Panc1 (cell line): ENCODE results near the gene IFNL4. TPM values are rescaled to one million over a fixed set of nuclear protein-coding genes. Genes with fewer than 3 reads are reported as not detected.

Experiments used
- ATAC-seq: fragments of 200-7000 bp; cut with Tn5 transposase; 2 replicates; pipeline ENCODE4 v1.9.1; 2020; ENCODE audit warnings: mild to moderate bottlenecking, moderate library complexity
- BruUV-seq: library from RNA; stranded (reverse); fragments of 400-500 nt; replicated peaks from 2 replicates; lab custom pipeline; 2021; lab: Mats Ljungman, UMichigan
- CTCF ChIA-PET: fragments of 300-600 bp; sonication (Branson Sonifier 250); formaldehyde crosslinking; loops from one replicate; lab custom pipeline; 2022; ENCODE audit warnings: antibody characterized with exemption; lab: Charles Lee
- POLR2A ChIA-PET: fragments of 300-600 bp; sonication (Branson Sonifier 250); formaldehyde crosslinking; loops from one replicate; lab custom pipeline; 2022; ENCODE audit warnings: antibody characterized with exemption; lab: Charles Lee
- DNase-seq: peaks from one replicate; pipeline ENCODE4 v3.0.0-alpha.2; 2010; ENCODE audit warnings: low read depth, low spot score
- H3K27ac ChIP-seq: 2 replicates; pipeline ENCODE4 v1.5.1; 2011; ENCODE audit warnings: mild to moderate bottlenecking, low read length, inconsistent platforms
- H3K27me3 ChIP-seq: fragments of 200-500 bp; sonication (Bioruptor generic); 2 replicates; pipeline ENCODE4 v1.6.0; 2014; ENCODE audit warnings: low read length, inconsistent platforms; ENCODE audit not compliant: control insufficient read depth, insufficient read depth
- H3K36me3 ChIP-seq: fragments of 200-500 bp; sonication (Bioruptor generic); 2 replicates; pipeline ENCODE4 v1.5.1; 2014; ENCODE audit warnings: inconsistent platforms, mild to moderate bottlenecking, low read length, moderate library complexity; ENCODE audit not compliant: control insufficient read depth, insufficient read depth
- H3K4me1 ChIP-seq: 2 replicates; pipeline ENCODE4 v1.5.1; 2011; ENCODE audit warnings: inconsistent platforms, mild to moderate bottlenecking, low read length, moderate library complexity; ENCODE audit not compliant: control insufficient read depth, insufficient read depth
- H3K4me3 ChIP-seq, 2 experiments: 2 replicates each; pipeline ENCODE4 v1.5.1; 2011 to 2012; ENCODE audit warnings: low read depth in 2 of 2, low read length in 2 of 2, mild to moderate bottlenecking in 2 of 2, inconsistent platforms in 1 of 2, moderate library complexity in 1 of 2
- H3K9me3 ChIP-seq: fragments of 200-500 bp; sonication (Bioruptor generic); 2 replicates; pipeline ENCODE4 v1.5.1; 2014; ENCODE audit warnings: low read depth, mild to moderate bottlenecking, inconsistent platforms, low read length, moderate library complexity; ENCODE audit not compliant: control insufficient read depth, insufficient read depth
- POLR2AphosphoS5 ChIP-seq: IDR thresholded peaks from 2 replicates; pipeline ENCODE4 v1.6.1; 2012; ENCODE audit warnings: mild to moderate bottlenecking, low read depth, low read length, moderate library complexity
- SIN3A ChIP-seq: IDR thresholded peaks from 2 replicates; pipeline ENCODE4 v1.6.1; 2012; ENCODE audit warnings: low read depth, mild to moderate bottlenecking, low read length, moderate library complexity, borderline replicate concordance; ENCODE audit not compliant: insufficient read depth
- TCF7L2 ChIP-seq: IDR thresholded peaks from 2 replicates; pipeline ENCODE4 v1.6.1; 2011; ENCODE audit warnings: mild to moderate bottlenecking, low read depth, low read length, inconsistent platforms
- in situ Hi-C: cut with HindIII; loops from 2 replicates; pipeline ENCODE4 v1.10.0; 2016; ENCODE audit warnings: low sequenced_read_pairs, low pct_unique_long_range_greater_than_20kb
- intact Hi-C: fragments of 100-400 bp; cut with micrococcal nuclease; formaldehyde crosslinking; loops from one replicate; pipeline ENCODE4 v1.10.0; 2022; ENCODE audit not compliant: unreplicated experiment
- total RNA-seq: library from RNA; stranded (reverse); gene quantifications from one replicate; pipeline ENCODE4 v1.2.1, GENCODE V29; 2021; ENCODE audit not compliant: unreplicated experiment
- TF ChIP-seq, protein P1 (sequence below), 2 experiments: IDR thresholded peaks; 2 replicates each; pipeline ENCODE4 v1.6.1; 2011 to 2012; ENCODE audit warnings: low read depth in 2 of 2, control low read depth in 1 of 2, low read length in 1 of 2, mild to moderate bottlenecking in 1 of 2, moderate library complexity in 1 of 2; ENCODE audit not compliant: insufficient read depth in 1 of 2
- TF ChIP-seq, protein P2 (sequence below): fragments of 450-650 bp; IDR thresholded peaks from 2 replicates; pipeline ENCODE4 v1.5.1; 2017; ENCODE audit warnings: mild to moderate bottlenecking

IFNL4 gene
- total RNA-seq, 1 experiment from 2014 or later: not detected

DNA sequence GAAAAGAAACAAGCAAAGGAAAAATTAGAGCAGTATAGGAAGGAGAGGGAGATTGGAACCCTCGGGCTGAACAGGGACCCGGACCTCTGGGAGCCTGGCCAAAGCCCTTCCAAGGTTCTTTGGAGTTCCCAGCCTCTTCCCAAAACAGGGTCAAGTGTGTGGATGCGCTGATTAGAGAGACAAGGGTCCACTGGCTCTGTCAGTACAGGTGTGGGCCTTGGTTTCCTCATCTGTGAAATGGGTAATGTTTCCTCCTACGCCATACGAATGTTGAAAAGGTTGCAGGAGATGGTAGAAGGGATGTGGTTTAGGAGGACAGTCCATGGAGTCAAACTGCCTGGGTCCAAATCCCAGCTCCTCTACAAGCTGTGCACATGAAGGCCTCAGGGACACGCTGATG lies 42.5 kb downstream of the IFNL4 start:
- intact Hi-C loops (no loop called here), in situ Hi-C loops (no loop called here)
- ATAC-seq: no peak
- Histone ChIP-seq H3K4me1 (peaks cover 5% of the 10 kb centered on the region), H3K27me3 (peaks cover 3% of the 10 kb centered on the region; the same call in 1 of the 2 replicates), H3K9me3 (no peaks in the 10 kb centered on the region), H3K36me3 (no peaks in the 10 kb centered on the region), H3K4me3 (no peak overlapping the region), H3K27ac (no peak overlapping the region)
- no peak for DNase-seq
- no TSS peak for BruUV-seq
- ChIA-PET CTCF (interaction anchor here (0.6 to 1.0 kb wide), 5 partner anchors 23 to 155 kb away, joined by 3 read pairs; partner anchors contain the start of gene LRFN1), POLR2A (interaction anchor here (0.6 to 1.1 kb wide), 5 partner anchors 11 to 426 kb away, joined by 3 to 9 read pairs (median 6); partner anchors contain the start of gene FBXO17)
- TF ChIP-seq, protein P1, sequence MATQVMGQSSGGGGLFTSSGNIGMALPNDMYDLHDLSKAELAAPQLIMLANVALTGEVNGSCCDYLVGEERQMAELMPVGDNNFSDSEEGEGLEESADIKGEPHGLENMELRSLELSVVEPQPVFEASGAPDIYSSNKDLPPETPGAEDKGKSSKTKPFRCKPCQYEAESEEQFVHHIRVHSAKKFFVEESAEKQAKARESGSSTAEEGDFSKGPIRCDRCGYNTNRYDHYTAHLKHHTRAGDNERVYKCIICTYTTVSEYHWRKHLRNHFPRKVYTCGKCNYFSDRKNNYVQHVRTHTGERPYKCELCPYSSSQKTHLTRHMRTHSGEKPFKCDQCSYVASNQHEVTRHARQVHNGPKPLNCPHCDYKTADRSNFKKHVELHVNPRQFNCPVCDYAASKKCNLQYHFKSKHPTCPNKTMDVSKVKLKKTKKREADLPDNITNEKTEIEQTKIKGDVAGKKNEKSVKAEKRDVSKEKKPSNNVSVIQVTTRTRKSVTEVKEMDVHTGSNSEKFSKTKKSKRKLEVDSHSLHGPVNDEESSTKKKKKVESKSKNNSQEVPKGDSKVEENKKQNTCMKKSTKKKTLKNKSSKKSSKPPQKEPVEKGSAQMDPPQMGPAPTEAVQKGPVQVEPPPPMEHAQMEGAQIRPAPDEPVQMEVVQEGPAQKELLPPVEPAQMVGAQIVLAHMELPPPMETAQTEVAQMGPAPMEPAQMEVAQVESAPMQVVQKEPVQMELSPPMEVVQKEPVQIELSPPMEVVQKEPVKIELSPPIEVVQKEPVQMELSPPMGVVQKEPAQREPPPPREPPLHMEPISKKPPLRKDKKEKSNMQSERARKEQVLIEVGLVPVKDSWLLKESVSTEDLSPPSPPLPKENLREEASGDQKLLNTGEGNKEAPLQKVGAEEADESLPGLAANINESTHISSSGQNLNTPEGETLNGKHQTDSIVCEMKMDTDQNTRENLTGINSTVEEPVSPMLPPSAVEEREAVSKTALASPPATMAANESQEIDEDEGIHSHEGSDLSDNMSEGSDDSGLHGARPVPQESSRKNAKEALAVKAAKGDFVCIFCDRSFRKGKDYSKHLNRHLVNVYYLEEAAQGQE (IDR thresholded peaks at IDR 0.05; ENCODE audit: insufficient read depth in 1 of 2, low read depth in 2 of 2, low read length in 1 of 2): no peak
- TF ChIP-seq TCF7L2 (no peak), SIN3A (no peak), POLR2AphosphoS5 (no peak)
- TF ChIP-seq, protein P2, sequence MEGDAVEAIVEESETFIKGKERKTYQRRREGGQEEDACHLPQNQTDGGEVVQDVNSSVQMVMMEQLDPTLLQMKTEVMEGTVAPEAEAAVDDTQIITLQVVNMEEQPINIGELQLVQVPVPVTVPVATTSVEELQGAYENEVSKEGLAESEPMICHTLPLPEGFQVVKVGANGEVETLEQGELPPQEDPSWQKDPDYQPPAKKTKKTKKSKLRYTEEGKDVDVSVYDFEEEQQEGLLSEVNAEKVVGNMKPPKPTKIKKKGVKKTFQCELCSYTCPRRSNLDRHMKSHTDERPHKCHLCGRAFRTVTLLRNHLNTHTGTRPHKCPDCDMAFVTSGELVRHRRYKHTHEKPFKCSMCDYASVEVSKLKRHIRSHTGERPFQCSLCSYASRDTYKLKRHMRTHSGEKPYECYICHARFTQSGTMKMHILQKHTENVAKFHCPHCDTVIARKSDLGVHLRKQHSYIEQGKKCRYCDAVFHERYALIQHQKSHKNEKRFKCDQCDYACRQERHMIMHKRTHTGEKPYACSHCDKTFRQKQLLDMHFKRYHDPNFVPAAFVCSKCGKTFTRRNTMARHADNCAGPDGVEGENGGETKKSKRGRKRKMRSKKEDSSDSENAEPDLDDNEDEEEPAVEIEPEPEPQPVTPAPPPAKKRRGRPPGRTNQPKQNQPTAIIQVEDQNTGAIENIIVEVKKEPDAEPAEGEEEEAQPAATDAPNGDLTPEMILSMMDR: no peak

DNA sequence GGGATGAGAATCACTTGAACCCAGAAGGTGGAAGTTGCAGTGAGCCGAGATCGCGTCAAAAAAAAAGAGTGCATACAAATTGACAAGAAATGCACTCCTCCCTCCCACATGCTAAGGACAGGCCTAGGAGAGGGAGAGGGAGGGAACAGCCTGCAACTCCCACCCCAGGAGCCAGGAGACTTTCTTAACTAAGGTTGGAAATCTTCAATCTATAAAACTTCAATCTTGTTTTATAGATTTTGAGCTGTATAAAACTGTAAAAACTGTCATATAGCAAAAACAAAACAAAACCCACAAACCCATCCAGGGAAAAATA lies 43.2 kb downstream of the IFNL4 start:
- no peak overlapping the region for H3K4me3 ChIP-seq
- TF ChIP-seq, protein P1 (IDR thresholded peaks at IDR 0.05; ENCODE audit: insufficient read depth in 1 of 2, low read depth in 2 of 2, low read length in 1 of 2): no peak
- TF ChIP-seq SIN3A (no peak), TCF7L2 (no peak), POLR2AphosphoS5 (no peak)
- TF ChIP-seq, protein P2: no peak
- no peak overlapping the region for H3K27ac ChIP-seq
- BruUV-seq: no TSS peak
- in situ Hi-C loops: no loop called here
- peaks cover 5% of the 10 kb centered on the region for H3K4me1 ChIP-seq
- no peak for DNase-seq
- peaks cover 3% of the 10 kb centered on the region; the same call in 1 of the 2 replicates for H3K27me3 ChIP-seq
- ChIA-PET POLR2A (interaction anchor here (0.6 to 1.0 kb wide), 3 partner anchors 91 to 427 kb away, joined by 3 to 7 read pairs (median 6); partner anchors contain the start of gene IFNL1), CTCF (interaction anchor here (0.6 to 1.0 kb wide), 6 partner anchors 10 to 155 kb away, joined by 3 read pairs; partner anchors contain the start of gene LRFN1)
- intact Hi-C loops: no loop called here
- no peaks in the 10 kb centered on the region for H3K36me3 ChIP-seq
- no peaks in the 10 kb centered on the region for H3K9me3 ChIP-seq
- ATAC-seq: no peak
